Measurements from ENCODE around the gene FFAR4.
"Not testable (repeated sequence)": the region's sequence is repeated elsewhere in the genome, so short reads cannot be mapped to it uniquely, and the experiment has no call there.

FFAR4 gene

DNA sequence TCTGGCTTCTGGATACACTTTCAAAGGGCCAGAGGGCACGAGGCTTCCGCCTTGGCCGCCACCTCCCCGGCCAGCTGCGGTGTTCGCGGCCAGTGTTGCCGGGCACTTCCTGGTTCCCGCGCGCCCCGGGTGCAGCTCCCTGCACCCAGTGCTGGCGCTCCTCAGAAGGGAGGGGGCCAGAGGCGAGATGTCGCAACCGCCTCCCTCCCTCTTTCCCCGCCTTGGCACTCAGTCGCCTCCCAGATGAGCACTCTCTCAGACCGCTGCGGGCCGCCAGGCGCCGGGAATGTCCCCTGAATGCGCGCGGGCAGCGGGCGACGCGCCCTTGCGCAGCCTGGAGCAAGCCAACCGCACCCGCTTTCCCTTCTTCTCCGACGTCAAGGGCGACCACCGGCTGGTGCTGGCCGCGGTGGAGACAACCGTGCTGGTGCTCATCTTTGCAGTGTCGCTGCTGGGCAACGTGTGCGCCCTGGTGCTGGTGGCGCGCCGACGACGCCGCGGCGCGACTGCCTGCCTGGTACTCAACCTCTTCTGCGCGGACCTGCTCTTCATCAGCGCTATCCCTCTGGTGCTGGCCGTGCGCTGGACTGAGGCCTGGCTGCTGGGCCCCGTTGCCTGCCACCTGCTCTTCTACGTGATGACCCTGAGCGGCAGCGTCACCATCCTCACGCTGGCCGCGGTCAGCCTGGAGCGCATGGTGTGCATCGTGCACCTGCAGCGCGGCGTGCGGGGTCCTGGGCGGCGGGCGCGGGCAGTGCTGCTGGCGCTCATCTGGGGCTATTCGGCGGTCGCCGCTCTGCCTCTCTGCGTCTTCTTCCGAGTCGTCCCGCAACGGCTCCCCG, at the start of gene FFAR4:
Gene FFAR4 (plus strand): TSS at position 231 of the 842 bp plus-strand sequence. CDS start 56 bp downstream, at position 287.
- no peak for DNase-seq

DNA sequence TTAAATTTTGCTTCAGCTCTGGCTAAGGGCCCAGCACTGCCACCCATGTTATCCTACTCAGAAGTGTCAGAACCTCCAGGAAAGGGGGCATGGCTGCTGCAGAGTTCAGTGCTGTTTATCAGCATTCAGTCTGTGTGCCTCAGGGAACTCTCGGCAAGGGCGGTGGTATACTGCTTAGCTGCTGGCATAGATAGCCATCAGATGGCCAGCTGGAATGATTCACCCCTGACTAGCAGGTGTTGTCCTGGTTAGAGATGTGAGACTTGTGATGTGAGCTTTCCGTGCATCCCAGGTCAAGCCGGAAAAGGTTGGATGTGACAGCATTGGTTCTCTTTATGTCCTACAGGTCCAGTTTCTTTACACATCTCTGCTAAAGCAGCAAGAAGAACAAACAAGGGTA, 47.9 kb upstream of the FFAR4 start:
- no peak for DNase-seq

DNA sequence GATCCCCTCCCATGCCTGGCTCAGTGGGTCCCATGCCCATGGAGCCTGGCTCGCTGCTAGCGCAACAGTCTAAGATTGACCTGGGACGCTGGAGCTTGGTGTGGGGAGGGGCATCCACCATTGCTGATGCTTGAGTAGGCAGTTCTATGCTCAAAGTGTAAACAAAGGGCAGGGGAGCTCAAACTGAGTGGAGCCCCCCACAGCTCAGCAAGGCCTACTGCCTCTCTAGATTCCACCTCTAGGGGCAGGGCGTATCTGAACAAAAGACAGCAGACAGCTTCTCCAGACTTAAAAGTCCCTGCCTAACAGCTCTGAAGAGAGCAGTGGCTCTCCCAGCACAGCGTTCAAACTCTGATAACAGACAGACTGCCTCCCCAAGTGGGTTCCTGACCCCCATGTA, 31.2 kb upstream of the FFAR4 start:
- no peak for DNase-seq

DNA sequence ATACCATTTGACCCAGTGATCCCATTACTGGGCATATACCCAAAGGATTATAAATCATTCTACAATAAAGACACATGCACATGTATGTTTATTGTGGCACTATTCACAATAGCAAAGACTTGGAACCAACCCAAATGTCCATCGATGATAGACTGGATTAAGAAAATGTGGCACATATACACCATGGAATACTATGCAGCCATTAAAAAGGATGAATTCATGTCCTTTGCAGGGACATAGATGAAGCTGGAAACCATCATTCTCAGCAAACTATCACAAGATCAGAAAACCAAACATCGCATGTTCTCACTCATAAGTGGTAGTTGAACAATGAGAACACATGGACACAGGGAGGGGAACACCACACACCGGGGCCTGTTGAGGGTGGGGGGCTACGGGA, 25.6 kb upstream of the FFAR4 start:
- DNase-seq, result not testable (repeated sequence)

DNA sequence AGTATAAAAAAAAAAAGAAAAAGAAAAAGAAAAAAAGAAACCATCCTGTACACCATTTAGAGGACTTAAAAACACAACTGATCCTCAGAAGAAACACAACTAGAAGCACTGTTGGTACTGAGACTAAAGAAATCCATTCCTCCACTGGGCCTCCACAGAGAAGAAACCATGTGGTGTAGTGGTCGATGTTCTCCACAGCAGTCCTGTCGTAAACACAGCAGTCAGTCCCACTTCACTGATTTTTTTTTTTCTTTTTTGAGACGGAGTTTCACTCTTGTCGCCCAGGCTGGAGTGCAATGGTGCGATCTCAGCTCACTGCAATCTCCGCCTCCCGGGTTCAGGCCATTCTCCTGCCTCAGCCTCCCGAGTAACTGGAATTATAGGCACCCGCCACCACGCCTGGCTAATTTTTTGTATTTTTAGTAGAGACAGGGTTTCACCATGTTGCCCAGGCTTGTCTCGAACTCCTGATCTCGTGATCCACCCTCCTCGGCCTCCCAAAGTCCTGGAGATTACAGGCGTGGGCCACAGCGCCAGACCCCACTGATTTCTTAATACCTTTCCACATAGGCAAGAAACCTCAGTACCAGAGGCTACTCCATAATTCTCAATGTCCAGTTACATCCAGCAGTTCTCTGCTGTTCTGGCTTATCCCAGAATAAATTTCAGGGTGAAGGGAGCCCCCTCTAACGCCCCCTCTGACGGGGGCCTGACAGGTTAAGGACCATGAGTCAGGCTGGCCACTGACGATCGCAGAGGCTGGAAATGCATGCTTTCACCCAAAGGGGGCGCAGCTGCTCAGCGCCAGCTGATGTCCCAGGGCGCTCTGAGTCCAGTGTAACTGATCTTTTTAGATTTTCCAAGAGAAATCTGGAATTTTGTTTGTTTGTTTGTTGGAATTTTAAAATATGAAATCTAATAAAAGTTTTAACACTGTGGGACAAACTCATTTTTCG, 24.8 kb upstream of the FFAR4 start:
- no peak for DNase-seq

DNA sequence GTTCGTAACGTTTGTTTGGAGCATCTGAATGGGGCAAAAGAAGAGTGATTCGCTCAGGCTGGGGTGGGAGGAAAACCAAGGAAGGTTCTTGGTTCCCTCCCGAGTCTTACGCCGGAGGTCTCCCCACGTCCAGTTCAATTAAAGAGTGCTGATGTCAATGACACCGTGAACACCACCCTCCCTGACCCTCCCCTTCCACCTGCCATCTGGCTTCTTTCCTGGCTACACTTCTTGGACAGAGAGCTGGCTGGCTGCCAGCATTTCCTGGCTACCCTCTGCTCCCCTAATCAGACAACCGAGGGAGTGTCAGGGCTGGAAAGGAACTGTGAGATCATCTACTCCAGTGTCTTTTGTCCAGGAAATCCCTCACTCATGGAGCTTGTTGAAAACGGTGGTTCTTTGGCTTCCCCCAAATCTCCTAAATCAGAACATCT, 24.1 kb upstream of the FFAR4 start:
- DNase-seq, result peak; percentile 2

DNA sequence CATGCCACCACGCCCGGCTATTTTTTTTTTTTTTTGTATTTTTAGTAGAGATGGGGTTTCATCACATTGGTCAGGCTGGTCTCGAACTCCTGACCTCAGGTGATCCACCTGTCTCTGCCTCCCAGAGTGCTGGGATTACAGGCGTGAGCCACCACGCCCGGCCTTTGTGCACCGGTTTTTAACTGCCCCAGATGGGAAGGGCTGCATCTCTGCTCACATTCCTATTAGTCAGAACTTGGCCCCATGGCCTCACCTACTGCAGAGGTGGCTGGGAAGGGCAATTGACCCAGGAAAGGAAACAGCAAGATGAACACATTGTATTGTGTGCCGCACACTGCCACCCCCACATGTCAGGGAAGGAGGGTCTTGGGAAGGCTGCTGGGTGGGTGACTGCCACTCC, 19.5 kb upstream of the FFAR4 start:
- not testable (repeated sequence) for DNase-seq

DNA sequence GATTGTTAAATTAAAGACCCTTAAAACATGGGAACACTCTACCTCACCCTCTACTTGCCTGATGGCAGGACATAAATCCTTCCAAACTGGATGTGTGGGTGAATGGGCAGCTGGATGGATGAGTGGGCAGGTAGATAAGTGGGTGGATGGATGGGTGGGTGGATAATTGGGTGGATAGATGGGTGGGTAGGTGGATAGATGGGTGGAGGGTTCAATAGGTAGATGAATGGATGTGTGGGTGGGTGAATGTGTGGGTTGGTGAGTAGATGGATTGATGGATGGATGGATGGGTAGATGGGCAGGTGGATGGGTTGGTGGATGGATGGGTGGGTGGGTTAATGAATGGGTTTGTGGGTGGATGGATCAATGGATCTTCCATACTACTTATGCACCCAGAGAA, 18.9 kb upstream of the FFAR4 start:
- DNase-seq, result no peak

DNA sequence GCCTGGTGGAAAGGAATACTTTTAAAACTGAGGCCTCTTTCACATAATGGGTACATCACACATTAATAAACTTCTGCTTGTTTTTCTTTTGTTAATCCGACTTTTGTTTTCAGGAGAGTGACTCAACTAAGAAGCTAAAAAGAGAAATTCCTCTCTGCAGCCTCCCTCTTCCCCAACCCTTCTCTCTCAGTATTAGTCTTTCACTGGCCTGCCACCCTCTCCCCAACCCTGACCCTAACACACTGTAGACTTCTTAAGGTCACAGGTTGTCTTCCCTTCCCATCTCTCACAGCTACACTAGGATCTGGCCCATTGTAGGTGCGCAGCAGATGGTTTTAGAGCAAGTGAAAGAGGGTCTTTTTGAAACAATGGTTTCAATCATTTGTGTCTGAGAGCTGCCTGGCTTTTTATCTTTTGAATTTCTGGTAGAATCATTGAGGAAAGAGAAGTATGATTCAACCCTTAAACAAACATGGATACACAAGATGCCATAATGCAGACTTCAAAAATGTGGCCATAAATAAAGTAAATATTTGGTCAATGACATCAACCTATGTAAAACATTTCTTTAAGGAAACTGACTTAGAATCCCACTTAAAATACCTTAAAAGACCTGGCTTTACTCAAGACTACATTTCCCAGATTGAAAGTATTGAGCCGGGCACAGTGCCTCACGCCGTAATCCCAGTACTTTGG, 17.9 kb upstream of the FFAR4 start:
- DNase-seq, result no peak

DNA sequence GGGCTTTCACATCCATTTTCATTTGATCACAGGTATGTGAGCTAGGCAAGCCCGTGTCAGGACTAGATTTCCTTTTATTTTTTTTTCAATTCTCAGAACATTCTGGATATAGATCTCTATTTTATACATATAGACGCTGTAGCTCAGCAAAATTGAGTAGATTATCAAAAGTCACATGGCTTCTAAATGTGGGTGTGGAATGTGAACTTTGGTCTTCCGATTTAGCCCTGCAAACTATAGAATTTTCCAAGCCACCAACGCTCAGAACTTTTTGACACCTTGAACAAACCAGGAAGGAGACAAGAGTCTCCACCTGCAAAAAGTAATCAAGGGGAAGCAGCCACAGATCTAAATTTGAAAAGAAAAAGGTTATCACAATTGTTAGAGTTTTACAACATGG, 15.9 kb upstream of the FFAR4 start:
- DNase-seq, result no peak

DNA sequence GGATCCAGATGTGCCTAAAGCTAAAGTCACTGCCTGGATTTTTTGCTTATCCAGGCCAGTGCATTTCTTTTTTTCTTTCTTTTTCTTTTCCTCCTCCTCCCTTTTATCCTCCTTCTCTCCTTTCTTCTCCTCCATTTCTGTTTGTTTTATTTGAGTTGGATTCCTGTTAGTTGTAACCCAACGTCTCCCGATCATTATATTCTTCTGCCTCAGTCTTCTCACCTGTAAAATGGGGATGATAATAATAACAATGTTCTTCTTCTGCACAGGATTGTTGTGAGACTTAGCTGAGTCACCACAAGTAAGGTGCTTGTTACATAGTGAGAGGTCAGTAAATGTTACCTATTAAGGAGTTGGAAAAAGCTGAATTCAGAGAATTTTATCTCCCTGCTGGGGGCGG, 13.7 kb upstream of the FFAR4 start:
- no peak for DNase-seq

DNA sequence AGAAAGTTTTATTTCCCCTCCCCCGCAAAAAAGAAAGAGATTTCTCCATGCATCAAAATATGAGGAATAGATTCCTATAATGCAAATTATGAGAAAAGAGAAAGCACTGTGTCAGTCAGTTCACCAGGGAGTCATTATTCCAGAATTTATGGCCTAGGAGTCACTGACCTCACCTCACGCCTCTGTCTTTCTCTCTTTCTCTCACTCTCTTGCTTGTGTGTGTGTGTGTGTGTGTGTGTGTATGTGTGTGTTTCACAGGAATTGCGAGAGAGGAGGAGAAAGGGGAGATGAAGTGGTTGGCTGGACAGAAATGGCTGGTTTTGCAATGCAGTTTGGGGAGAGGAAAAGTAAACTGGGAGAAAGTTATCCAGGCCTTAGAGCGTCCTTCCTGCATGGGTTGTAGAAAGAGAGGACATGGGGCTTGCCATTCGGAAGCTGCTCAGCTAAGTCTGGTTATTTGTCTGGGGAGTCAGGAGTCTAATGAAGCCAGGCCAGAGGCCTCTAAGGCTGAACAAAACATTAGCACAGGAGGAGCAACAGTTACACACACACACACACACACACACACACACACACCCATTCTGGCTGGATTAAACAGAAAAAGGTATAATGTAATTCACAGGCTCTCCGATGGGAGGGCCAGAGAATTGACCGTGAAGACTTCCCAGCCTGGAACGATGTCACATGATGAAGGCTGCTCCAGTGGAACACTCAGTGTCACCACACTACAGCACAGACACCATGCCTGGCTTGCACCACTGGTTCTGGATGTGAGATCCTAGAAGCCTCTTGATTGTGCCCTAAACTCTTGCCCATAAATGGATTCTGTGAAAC, 12.8 kb upstream of the FFAR4 start:
- no peak for DNase-seq

DNA sequence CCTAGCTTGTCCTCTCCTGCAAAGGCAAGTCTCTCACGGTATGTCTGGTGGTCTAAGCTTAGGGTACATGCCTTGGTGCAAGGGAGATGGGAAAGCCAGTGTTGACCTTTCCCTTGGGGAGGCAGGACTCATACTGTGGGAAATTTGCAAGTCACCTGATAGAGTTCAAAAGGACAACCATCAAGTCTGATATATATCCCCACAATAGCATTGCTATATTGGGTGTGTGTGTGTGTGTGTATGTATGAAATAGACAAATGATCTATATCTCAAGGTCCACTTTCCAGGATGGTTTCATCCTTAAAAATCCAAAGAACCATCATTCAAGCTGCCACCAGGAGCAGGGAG, 12.2 kb upstream of the FFAR4 start:
- DNase-seq, result no peak

DNA sequence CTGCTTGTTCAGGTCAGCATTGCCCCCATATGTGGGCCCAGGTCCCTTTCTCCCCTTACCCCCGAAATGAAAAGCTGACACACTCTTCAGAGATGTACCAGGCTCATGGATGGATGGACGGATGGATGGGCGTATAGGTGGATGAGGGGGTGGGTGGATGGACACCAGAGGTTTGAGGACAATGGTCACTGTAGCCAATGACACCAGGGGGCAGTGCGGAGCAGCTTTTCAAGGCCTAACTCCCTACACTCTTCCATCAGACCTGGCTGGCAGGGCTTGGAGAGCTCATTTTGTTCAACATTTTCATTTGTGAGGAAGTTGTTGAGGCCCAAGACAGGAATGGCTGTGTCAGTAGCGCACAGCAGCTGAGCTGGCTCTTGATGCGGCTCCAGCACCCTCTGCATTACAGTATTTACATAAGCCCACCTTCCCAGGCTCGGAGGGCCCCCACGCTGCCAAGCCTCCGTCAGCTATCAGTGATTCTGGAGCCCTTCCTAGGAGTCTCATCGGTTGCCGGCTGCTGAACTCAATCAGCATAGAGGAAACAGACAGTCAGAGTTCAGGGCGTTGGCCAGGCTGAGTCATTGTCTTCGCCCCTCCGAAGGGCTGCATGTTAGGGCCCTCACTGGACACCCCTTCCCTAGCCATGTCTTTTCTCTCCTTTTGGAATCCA, 11.6 kb upstream of the FFAR4 start:
- no peak for DNase-seq

DNA sequence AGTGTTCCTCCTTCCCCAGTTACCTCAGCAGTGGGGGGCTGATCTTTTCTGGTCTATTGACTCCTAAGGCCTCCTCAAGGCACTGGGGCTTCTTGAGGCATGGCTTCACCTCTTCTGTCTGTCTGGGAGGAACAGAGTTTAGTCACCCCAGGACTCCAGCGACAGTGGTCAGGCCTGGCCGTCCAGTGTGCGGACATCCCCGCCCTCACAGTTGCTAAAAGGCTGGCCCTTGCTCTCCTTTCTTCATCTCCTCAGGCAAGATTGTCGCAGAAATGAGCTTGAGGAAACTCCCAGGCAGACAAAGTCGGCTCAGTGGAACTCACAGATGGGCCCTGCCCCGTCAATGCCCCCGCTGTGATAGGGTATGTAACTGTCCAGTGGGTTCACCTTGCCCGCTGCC, 7.0 kb upstream of the FFAR4 start:
- no peak for DNase-seq

DNA sequence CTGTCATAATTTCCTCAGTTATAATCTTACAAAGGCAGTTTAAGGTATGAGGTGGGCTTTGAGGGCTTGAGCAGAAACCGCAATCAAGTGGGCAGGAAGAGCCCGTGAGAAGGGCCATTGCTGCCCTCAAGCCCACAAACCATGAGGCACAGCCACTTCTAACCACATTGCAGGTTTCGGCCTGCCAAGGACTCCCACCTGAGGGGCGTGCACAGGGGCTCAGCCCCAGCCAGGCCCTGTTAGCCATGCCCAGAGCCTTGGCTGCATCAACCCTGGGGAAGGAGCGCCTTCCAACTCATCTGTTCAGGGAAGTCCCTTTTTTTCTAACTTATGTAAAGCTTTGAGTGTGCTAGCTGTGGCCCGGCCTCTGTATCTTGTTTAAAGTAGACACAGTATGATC, 5.9 kb upstream of the FFAR4 start:
- DNase-seq, result no peak

DNA sequence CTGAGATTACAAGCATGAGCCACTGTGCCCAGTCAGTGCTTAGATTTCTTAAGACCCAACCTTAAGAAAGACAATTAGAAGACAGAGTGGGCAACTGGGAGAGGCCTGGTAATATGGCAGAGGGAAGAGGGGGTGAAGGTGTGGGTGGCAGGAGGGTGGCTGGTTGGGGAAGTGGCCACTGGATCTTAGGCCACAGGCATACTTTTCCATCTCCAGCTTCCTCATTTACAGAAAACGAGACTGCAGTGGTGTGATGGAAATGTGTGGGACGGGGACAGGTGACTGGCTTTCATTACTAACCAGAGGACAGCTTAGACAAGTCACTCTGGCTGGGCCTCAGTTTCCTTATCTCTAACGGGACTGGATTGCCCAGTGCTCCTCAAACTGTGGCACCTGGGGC, 1.0 kb upstream of the FFAR4 start:
- DNase-seq, result no peak

DNA sequence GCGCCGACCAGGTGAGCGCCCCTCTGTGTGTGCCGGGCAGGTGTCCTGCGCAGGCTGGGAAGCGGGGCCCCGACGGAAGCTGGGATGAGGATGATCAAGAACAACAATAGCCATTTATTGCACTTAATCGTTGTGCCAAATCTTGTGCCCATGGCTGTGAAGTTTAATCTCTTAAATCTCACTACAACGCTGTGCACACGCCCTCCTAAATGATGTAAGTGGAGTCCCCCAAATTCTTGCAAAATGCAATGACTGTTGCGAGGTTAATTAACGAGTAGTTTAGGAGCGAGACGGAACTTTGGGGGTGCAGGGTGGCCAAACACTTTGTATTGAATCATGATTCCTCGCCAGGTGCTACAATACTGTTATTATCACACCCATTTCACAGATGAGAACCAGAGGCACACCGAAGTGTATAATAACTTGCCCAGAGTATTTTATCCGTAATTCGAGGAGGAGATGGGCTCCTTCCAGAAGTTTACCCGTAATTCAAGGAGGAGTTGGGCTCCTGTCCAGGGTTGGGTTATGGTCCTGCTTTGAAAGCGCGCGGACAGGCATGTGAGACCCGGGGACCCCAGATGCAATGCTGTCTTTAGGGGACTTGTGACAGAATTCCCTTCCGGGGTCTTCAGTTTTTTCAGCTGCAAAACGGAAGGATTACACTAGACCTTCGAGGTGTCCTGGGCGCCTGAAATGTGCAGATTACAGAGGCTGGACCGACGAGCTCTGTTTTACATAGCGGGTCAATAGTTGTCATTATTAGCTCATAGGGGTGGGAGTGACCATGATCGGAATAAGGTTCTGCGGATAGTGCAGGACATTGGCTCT, 1.0 kb downstream of the FFAR4 start:
- no peak for DNase-seq

DNA sequence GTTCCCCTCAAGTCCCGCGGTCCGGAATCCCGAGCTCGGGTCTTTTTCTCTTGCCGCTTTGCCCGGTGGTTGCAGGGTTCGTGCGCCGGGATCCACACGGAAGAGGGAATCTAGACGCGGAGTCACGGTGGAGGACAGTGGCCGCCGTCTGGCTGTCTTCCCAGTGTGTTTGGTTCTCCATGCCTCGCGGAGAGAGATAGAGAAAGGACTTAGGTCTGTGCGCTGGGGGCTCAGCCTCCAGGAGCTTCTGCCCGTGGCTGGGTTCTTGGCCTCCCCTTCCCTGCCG, 1.6 kb downstream of the FFAR4 start:
- no peak for DNase-seq

DNA sequence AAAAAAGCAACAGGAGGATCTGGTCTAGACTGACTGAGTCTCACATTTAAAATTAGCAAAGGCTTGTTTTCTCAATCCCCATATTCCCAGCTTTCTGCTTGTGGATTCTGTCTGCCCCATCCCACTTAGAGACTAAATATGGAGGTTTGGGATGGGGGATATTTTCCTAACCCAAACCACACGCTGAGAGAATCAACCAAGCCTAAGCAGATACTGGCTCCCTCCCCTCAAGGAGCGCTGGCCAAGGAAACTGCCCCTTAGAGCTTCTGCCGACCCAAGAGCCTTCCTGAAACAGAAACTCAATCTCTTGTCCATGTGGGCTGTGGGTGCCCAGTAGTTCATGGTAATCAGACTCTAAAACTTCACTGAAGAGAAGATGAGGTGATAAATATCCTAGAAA, 3.9 kb downstream of the FFAR4 start:
- DNase-seq, result no peak

DNA sequence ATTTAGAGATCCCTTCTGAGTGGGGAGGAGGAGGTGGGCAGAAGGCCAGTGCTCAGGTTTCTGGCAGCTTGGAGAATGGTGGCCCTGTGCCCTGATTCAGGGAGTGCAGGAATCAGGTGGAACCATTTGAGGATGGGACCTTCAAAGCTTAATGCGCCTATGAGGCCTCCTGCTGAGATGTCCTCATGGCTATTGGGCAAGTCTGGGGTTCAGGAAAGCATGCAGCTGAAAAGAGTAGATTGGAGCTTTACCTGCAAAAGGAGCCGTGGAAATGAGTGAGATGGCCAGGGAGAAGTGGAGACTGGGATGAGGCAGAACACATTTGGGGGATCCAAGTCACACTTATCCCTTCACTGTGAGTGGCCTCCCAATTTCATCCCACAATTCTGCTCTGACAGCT, 6.1 kb downstream of the FFAR4 start:
- DNase-seq, result no peak

Data from NCI-H1417 treated with DMSO at 0.1 percent for 48 hours (cell line).